NB4 (cell line): ENCODE data around the gene DAP.

Experiments used
- MYC ChIP-seq: IDR thresholded peaks from 2 replicates; pipeline ENCODE4 v1.6.1; 2011; ENCODE audit warnings: low read depth, low read length
- POLR2A ChIP-seq: IDR thresholded peaks from 2 replicates; pipeline ENCODE4 v1.6.1; 2011; ENCODE audit warnings: mild to moderate bottlenecking; ENCODE audit not compliant: insufficient read length; ENCODE audit errors: extremely low read depth
- TF ChIP-seq, protein P1 (sequence below): IDR thresholded peaks from 2 replicates; pipeline ENCODE4 v1.6.1; 2011; ENCODE audit warnings: low read depth, low read length
- TF ChIP-seq, protein P2 (sequence below): IDR thresholded peaks from one replicate; pipeline ENCODE4 v1.5.1; 2012; ENCODE audit warnings: low read depth, low read length

DNA sequence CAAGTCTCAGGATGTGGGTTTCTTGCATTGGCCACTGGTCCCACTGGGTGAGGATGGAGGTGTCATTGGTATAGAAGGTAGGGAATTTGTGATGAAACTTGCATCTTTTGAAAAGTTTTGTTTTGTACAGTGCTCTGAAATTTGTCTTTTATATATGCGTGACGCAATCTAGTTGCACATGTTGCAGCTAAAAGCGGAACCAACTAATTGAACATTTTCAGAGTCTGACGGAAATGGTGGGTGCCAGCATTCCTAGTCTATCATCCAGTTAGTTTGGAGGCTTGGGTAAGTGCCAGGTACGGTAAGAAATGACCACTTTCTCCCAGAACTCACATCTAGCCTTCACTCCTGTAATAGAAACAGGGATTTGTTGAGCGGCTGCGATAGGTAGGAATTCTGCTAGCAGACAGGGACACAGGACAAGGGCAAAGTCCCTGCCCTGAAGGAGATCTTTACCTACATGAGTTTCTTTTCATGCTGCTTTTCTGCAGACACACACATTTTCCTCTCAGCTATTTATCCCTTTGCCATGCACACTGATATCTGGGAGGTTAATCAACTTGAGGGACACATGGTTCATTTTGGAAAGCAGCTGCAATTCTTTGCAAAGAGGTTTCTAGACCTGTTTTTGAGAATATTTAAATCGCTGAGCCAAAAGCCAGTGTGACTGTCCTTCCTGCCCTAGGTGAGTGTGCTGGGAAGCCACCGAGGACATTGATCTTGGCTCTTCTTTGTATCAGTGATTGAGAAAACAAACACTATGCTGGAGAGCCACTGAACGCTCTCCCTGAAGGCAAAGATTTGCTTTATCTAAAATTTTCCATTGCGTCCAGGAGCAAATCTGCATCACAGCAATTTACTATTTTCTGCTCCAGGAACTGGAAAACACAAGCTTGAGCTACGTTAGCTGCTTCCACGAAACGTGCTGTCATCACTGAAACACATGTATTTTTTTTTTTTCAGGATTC lies 89.7 kb downstream of the DAP start:
- TF ChIP-seq, protein P1, sequence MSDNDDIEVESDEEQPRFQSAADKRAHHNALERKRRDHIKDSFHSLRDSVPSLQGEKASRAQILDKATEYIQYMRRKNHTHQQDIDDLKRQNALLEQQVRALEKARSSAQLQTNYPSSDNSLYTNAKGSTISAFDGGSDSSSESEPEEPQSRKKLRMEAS, result peak; percentile 89
- TF ChIP-seq, protein P2, sequence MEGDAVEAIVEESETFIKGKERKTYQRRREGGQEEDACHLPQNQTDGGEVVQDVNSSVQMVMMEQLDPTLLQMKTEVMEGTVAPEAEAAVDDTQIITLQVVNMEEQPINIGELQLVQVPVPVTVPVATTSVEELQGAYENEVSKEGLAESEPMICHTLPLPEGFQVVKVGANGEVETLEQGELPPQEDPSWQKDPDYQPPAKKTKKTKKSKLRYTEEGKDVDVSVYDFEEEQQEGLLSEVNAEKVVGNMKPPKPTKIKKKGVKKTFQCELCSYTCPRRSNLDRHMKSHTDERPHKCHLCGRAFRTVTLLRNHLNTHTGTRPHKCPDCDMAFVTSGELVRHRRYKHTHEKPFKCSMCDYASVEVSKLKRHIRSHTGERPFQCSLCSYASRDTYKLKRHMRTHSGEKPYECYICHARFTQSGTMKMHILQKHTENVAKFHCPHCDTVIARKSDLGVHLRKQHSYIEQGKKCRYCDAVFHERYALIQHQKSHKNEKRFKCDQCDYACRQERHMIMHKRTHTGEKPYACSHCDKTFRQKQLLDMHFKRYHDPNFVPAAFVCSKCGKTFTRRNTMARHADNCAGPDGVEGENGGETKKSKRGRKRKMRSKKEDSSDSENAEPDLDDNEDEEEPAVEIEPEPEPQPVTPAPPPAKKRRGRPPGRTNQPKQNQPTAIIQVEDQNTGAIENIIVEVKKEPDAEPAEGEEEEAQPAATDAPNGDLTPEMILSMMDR, result no peak
- TF ChIP-seq POLR2A (no peak), MYC (peak; percentile 93)
